HEK293T (cell line): Measurements from ENCODE around the gene GLTP.

Source experiments
- ARNT ChIP-seq: fragments of 450-650 bp; IDR thresholded peaks from 2 replicates; pipeline ENCODE4 v1.6.1; 2017; ENCODE audit warnings: mild to moderate bottlenecking
- BHLHE40 ChIP-seq: fragments of 450-650 bp; IDR thresholded peaks from 2 replicates; pipeline ENCODE4 v1.6.1; 2016; ENCODE audit warnings: mild to moderate bottlenecking, moderate library complexity, borderline replicate concordance
- ELF4 ChIP-seq: fragments of 450-650 bp; IDR thresholded peaks from 2 replicates; pipeline ENCODE4 v1.6.1; 2017; ENCODE audit warnings: antibody characterized with exemption
- FOXA1 ChIP-seq: fragments of 450-650 bp; IDR thresholded peaks from 2 replicates; pipeline ENCODE4 v1.6.1; 2016; ENCODE audit warnings: mild to moderate bottlenecking
- FOXK2 ChIP-seq: fragments of 450-650 bp; IDR thresholded peaks from 2 replicates; pipeline ENCODE4 v1.6.1; 2016; ENCODE audit warnings: mild to moderate bottlenecking
- FOXM1 ChIP-seq: fragments of 450-650 bp; IDR thresholded peaks from 2 replicates; pipeline ENCODE4 v1.6.1; 2017; ENCODE audit warnings: mild to moderate bottlenecking, borderline replicate concordance
- HDGF ChIP-seq: fragments of 450-650 bp; IDR thresholded peaks from 2 replicates; pipeline ENCODE4 v1.6.1; 2017; ENCODE audit warnings: antibody characterized with exemption, borderline replicate concordance
- L3MBTL2 ChIP-seq: fragments of 450-650 bp; conservative IDR thresholded peaks from 2 replicates; pipeline ENCODE4 v1.6.1; 2016; ENCODE audit warnings: mild to moderate bottlenecking
- NFRKB ChIP-seq: fragments of 450-650 bp; IDR thresholded peaks from 2 replicates; pipeline ENCODE4 v1.6.1; 2016; ENCODE audit warnings: mild to moderate bottlenecking, moderate library complexity
- SP1 ChIP-seq: fragments of 450-650 bp; IDR thresholded peaks from 2 replicates; pipeline ENCODE4 v1.6.1; 2017
- SUZ12 ChIP-seq: fragments of 450-650 bp; IDR thresholded peaks from 2 replicates; pipeline ENCODE4 v1.6.1; 2016; ENCODE audit warnings: mild to moderate bottlenecking
- TARDBP ChIP-seq: fragments of 450-650 bp; IDR thresholded peaks from 2 replicates; pipeline ENCODE4 v1.6.1; 2016
- ZNF384 ChIP-seq: fragments of 450-650 bp; IDR thresholded peaks from 2 replicates; pipeline ENCODE4 v1.6.1; 2016
- TF ChIP-seq, protein P1 (sequence below): fragments of 450-650 bp; IDR thresholded peaks from 2 replicates; pipeline ENCODE4 v1.6.1; 2016

DNA sequence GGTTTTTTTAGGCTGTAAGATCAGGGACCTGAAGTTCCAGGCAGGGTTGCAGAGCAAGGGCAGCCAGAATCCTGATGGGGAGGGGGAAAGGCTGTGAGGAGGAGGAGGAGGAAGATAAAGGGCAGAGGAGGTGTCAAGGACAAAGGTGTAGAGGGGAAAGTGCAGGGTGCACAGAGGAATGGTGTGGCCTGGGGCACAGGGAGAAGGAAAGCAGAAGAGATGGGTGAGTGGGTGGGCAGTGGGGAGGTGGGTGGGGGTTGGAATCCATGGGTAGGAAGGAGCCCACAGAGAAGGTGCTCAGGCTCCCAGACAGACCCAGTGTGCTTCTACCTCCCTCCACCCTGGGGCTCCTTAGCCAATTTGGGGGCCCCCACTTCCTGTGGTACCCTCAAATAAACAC lies 58.4 kb downstream of the GLTP start:
- TF ChIP-seq BHLHE40, result no peak
- TF ChIP-seq NFRKB, result no peak
- TF ChIP-seq FOXM1, result no peak
- TF ChIP-seq SP1, result no peak
- no peak for TF ChIP-seq ZNF384
- no peak for TF ChIP-seq ELF4
- no peak for TF ChIP-seq SUZ12
- no peak for TF ChIP-seq TARDBP
- TF ChIP-seq, protein P1, sequence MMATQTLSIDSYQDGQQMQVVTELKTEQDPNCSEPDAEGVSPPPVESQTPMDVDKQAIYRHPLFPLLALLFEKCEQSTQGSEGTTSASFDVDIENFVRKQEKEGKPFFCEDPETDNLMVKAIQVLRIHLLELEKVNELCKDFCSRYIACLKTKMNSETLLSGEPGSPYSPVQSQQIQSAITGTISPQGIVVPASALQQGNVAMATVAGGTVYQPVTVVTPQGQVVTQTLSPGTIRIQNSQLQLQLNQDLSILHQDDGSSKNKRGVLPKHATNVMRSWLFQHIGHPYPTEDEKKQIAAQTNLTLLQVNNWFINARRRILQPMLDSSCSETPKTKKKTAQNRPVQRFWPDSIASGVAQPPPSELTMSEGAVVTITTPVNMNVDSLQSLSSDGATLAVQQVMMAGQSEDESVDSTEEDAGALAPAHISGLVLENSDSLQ, result no peak
- no peak for TF ChIP-seq FOXA1
- no peak for TF ChIP-seq L3MBTL2
- no peak for TF ChIP-seq FOXK2
- no peak for TF ChIP-seq ARNT
- no peak for TF ChIP-seq HDGF
